ENCODE data around the gene CWC25. TPM values are rescaled to one million over a fixed set of nuclear protein-coding genes. Genes with fewer than 3 reads are reported as not detected.

Gene CWC25
- total and polyA plus RNA-seq, 2 experiments from 2014 or later = 11.6 to 29.8 TPM

GRCh38 chr17:38868817-38869525 is 43.9 kb upstream of the CWC25 start (continued):
- no peak for TF ChIP-seq ZNF462 (CRISPR knock-in tag; IDR thresholded peaks at IDR 0.05)

- H3K9me2 ChIP-seq (ENCODE audit: insufficient read depth) = no peaks in the 10 kb centered on the region
- Mint-ChIP-seq H3K27me3 (ENCODE audit: insufficient read depth, low read depth, poor library complexity) (peaks cover 49% of the 10 kb centered on the region), H3K9me3 (peaks cover 6% of the 10 kb centered on the region; the same call in 2 of the 3 replicates), H3K36me3 (ENCODE audit: low read depth) (peaks cover 3% of the 10 kb centered on the region), H3K27ac (peak overlapping the region; percentile 96), H3K4me1 (peaks cover 28% of the 10 kb centered on the region), H3K4me3 (peak overlapping the region; percentile 93)
- peaks cover 21% of the 10 kb centered on the region for H3K4me1 ChIP-seq (ENCODE audit: insufficient read depth)
- H3F3A ChIP-seq (replicated peaks; ENCODE audit: low read depth) = 0 out of 2 replicates have a peak, but pooled peaks cover 10% of the 10 kb centered on the region
- H3K27me3 ChIP-seq (ENCODE audit: insufficient read depth) = no peaks in the 10 kb centered on the region
- peak overlapping the region; percentile 86 for H3K4me2 ChIP-seq
- no peak for ATAC-seq
- H3K27ac ChIP-seq (ENCODE audit: low read depth) = peak overlapping the region; percentile 36
- peaks cover 26% of the 10 kb centered on the region for H3K79me2 ChIP-seq (replicated peaks; ENCODE audit: insufficient read depth)
- peak overlapping the region; percentile 100 for H3K4me3 ChIP-seq
- peak overlapping the region; percentile 67 for H2AFZ ChIP-seq
- peak; percentile 74 for DNase-seq (ENCODE audit: low spot score)
- peaks cover 15% of the 10 kb centered on the region for H4K20me1 ChIP-seq (replicated peaks; ENCODE audit: insufficient read depth)
- H3K36me3 ChIP-seq (ENCODE audit: insufficient read depth) = no peaks in the 10 kb centered on the region
- TF ChIP-seq JUNB (IDR thresholded peaks at IDR 0.05; ENCODE audit: unreplicated experiment) (no peak), NANOG (IDR thresholded peaks at IDR 0.05; ENCODE audit: borderline replicate concordance) (no peak), EZH2 (IDR thresholded peaks at IDR 0.05; ENCODE audit: low read depth, unreplicated experiment) (no peak), ETS1 (IDR thresholded peaks at IDR 0.05) (no peak), REST (IDR thresholded peaks at IDR 0.05; ENCODE audit: unreplicated experiment) (no peak), POLR2AphosphoS5 (IDR thresholded peaks at IDR 0.05; ENCODE audit: low read depth) (no peak), CTCF (conservative IDR thresholded peaks at IDR 0.05; ENCODE audit: low read depth in 2 of 2) (no peak), CREB1 (CRISPR knock-in tag; IDR thresholded peaks at IDR 0.05; ENCODE audit: low read depth) (no peak), ZNF331 (CRISPR knock-in tag; IDR thresholded peaks at IDR 0.05; ENCODE audit: low read depth) (no peak)
These were observed 43.1 kb upstream of the CWC25 start for GRCh38 chr17:38867968-38868816.

Measured in GM23338 (cell line).